Chondrocyte (in vitro differentiated cells): ENCODE results near the gene FAM217B. TPM values are rescaled to one million over a fixed set of nuclear protein-coding genes. Genes with fewer than 3 reads are reported as not detected.

Source experiments
- DNase-seq: peaks from one replicate; pipeline ENCODE4 v3.0.0; 2021; ENCODE audit warnings: mixed read lengths, low spot score
- H3K27ac Mint-ChIP-seq: one replicate; pipeline ENCODE4 v1.8.0; 2021; ENCODE audit warnings: mild to moderate bottlenecking, moderate library complexity, mixed read lengths; ENCODE audit not compliant: unreplicated experiment
- H3K27me3 Mint-ChIP-seq: 2 replicates; pipeline ENCODE4 v1.8.0; 2021; ENCODE audit warnings: low read depth, mixed read lengths
- H3K36me3 Mint-ChIP-seq: 2 replicates; pipeline ENCODE4 v1.8.0; 2021; ENCODE audit warnings: low read depth, mixed read lengths
- H3K4me1 Mint-ChIP-seq: 2 replicates; pipeline ENCODE4 v1.8.0; 2021; ENCODE audit warnings: low read depth, mild to moderate bottlenecking, mixed read lengths
- H3K4me3 Mint-ChIP-seq: one replicate; pipeline ENCODE4 v1.8.0; 2021; ENCODE audit warnings: mild to moderate bottlenecking, moderate library complexity, mixed read lengths; ENCODE audit not compliant: unreplicated experiment
- H3K9me3 Mint-ChIP-seq: 2 replicates; pipeline ENCODE4 v1.8.0; 2021; ENCODE audit warnings: low read depth, mixed read lengths
- CTCF ChIP-seq: fragments of 200-600 bp; sonication (generic); IDR thresholded peaks from 2 replicates; pipeline ENCODE4 v1.5.0; 2021; ENCODE audit warnings: antibody characterized with exemption, mild to moderate bottlenecking, moderate library complexity
- total RNA-seq: library from RNA; stranded (reverse); gene quantifications from 3 replicates; pipeline ENCODE4 v1.2.1, GENCODE V29; 2021

FAM217B gene
- total RNA-seq, 1 donor from 2014 or later = 13.7 TPM

DNA sequence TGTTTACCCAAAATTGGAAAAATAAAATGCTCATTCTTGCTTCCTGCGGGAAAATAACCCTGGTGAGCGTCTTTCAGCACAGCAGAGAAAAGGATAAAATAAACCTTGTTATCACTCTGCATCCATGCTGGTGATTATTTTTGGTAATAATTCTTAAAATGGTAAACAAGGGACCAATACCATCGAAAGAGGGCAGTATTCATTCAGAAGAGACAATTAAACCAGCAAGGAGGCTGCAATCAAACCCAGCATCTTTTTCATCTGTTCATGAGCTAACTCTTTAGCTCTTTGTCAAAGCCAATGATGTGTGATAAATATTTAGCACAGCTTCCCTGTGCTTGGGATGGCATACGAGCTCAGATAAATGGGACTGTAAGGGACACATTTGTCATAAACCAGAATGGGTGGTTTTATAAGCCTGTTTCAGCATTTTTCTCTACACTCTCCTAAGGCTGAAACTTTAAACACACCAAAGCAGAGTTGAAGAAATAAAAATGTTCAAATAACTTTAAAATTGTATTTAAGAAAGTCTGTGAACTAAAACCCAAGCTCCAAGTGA, 52.4 kb downstream of the FAM217B start:
- no peak overlapping the region for H3K4me3 Mint-ChIP-seq
- DNase-seq = no peak
- H3K36me3 Mint-ChIP-seq = no peaks in the 10 kb centered on the region
- H3K4me1 Mint-ChIP-seq = peaks cover 15% of the 10 kb centered on the region
- TF ChIP-seq CTCF = no peak
- no peak overlapping the region for H3K27ac Mint-ChIP-seq
- H3K9me3 Mint-ChIP-seq = no peaks in the 10 kb centered on the region
- H3K27me3 Mint-ChIP-seq = peaks cover 10% of the 10 kb centered on the region

- Mint-ChIP-seq H3K27ac (no peak overlapping the region), H3K9me3 (no peaks in the 10 kb centered on the region), H3K4me1 (peaks cover 5% of the 10 kb centered on the region), H3K4me3 (no peak overlapping the region), H3K36me3 (no peaks in the 10 kb centered on the region), H3K27me3 (peaks cover 10% of the 10 kb centered on the region)
- TF ChIP-seq CTCF = no peak
- DNase-seq = no peak
Measured at GRCh38 chr20:59993736-59994430, 53.7 kb downstream of the FAM217B start.

DNA sequence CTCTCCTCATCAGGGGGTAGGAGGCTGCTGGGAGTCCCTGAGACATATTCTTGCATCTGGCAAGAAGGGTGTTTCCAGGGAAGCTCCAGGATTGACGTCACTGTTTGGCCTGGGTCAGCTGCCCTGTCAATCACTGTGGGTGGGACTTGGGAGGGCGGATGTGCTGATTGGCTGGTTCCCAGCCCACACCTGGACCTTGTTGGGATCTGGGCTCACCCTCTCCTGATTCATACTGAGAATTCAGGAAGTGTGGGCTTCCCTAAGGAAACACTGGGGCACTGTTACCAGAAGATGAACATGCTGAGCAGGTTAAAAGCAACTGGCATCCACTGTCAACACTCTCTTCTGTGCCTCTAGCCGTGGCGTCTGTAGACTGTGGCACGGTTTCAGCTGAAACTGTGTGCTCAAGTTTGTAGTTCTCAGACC, 54.5 kb downstream of the FAM217B start:
- H3K4me1 Mint-ChIP-seq = peaks cover 7% of the 10 kb centered on the region
- no peak for DNase-seq
- no peak overlapping the region for H3K4me3 Mint-ChIP-seq
- H3K27me3 Mint-ChIP-seq = peaks cover 10% of the 10 kb centered on the region
- H3K36me3 Mint-ChIP-seq = no peaks in the 10 kb centered on the region
- no peaks in the 10 kb centered on the region for H3K9me3 Mint-ChIP-seq
- no peak for TF ChIP-seq CTCF
- no peak overlapping the region for H3K27ac Mint-ChIP-seq

GRCh38 chr20:59996108-59996507, 55.9 kb downstream of the FAM217B start:
- no peak overlapping the region for H3K27ac Mint-ChIP-seq
- H3K9me3 Mint-ChIP-seq = no peaks in the 10 kb centered on the region

GRCh38 chr20:59997896-59998295, 57.7 kb downstream of the FAM217B start:
- no peak for TF ChIP-seq CTCF
- no peak for DNase-seq
- H3K27ac Mint-ChIP-seq = no peak overlapping the region
- H3K4me1 Mint-ChIP-seq = peaks cover 13% of the 10 kb centered on the region
- H3K9me3 Mint-ChIP-seq = no peaks in the 10 kb centered on the region
- H3K4me3 Mint-ChIP-seq = no peak overlapping the region
- H3K27me3 Mint-ChIP-seq = peaks cover 10% of the 10 kb centered on the region
- no peaks in the 10 kb centered on the region for H3K36me3 Mint-ChIP-seq

More at GRCh38 chr20:59996108-59996507, 55.9 kb downstream of the FAM217B start:
- H3K36me3 Mint-ChIP-seq = no peaks in the 10 kb centered on the region
- no peak overlapping the region for H3K4me3 Mint-ChIP-seq
- no peak for TF ChIP-seq CTCF
- peaks cover 10% of the 10 kb centered on the region for H3K27me3 Mint-ChIP-seq
- DNase-seq = no peak
- H3K4me1 Mint-ChIP-seq = peaks cover 11% of the 10 kb centered on the region

Other genes with a start within 250 kb of the FAM217B start
- gene SYCP2, start 6.8 kb upstream of the FAM217B start, total RNA-seq = 1.5 to 2.5 TPM (median 1.9 TPM) in 3 replicates
- 5.5 to 6.0 TPM (median 5.8 TPM) in 3 replicates for gene PPP1R3D, start 84 bp upstream of the FAM217B start, total RNA-seq
- gene CDH26, start 18.0 kb downstream of the FAM217B start, total RNA-seq = not detected in 3 replicates